AG09309 (cell line): ENCODE data around the gene OSBPL3.

Experiments used
- DNase-seq: peaks from one replicate; pipeline ENCODE4 v3.0.0-alpha.2; 2010; ENCODE audit warnings: low read depth
- H3K4me3 ChIP-seq: 2 replicates; pipeline ENCODE4 v1.5.1; 2011; ENCODE audit warnings: mild to moderate bottlenecking, low read depth, low read length, moderate library complexity; ENCODE audit not compliant: control insufficient read depth
- TF ChIP-seq, protein P1 (sequence below): IDR thresholded peaks from 2 replicates; pipeline ENCODE4 v1.5.1; 2011; ENCODE audit warnings: mild to moderate bottlenecking, low read depth, low read length, inconsistent platforms; ENCODE audit not compliant: insufficient read depth, control insufficient read depth; ENCODE audit errors: missing control alignments

Gene OSBPL3

DNA sequence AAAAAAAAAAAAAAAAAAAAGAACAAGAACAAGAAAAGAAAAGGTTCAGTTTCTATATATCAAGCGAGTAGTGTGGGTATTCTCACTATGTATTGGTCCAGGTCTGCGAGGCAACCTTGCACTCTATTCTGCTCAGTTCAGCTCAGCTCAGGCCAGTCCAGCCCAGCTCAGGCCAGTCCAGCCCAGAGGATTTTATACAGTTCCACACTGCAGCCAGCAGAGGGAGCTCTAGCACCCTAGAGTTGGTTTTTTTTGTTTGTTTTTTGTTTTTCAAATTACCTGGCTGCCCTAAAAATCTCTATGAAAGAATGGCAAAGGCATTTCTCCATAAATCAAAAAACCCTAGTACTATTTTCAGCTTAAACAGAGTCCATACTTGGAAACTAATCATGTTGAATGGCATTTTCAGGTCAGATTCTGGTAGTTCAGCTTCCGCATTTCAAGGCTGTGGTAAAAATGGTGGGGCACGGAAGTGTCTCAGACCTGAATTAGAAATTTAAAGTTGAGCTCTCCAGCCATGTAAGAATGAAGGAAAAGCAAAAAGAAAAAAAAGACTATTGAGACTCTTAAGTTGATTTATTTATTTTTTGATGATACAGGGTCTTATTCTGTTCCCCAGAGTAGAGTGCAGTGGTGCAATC lies 167.6 kb downstream of the OSBPL3 start:
- H3K4me3 ChIP-seq: no peak overlapping the region
- DNase-seq: no peak
- TF ChIP-seq, protein P1, sequence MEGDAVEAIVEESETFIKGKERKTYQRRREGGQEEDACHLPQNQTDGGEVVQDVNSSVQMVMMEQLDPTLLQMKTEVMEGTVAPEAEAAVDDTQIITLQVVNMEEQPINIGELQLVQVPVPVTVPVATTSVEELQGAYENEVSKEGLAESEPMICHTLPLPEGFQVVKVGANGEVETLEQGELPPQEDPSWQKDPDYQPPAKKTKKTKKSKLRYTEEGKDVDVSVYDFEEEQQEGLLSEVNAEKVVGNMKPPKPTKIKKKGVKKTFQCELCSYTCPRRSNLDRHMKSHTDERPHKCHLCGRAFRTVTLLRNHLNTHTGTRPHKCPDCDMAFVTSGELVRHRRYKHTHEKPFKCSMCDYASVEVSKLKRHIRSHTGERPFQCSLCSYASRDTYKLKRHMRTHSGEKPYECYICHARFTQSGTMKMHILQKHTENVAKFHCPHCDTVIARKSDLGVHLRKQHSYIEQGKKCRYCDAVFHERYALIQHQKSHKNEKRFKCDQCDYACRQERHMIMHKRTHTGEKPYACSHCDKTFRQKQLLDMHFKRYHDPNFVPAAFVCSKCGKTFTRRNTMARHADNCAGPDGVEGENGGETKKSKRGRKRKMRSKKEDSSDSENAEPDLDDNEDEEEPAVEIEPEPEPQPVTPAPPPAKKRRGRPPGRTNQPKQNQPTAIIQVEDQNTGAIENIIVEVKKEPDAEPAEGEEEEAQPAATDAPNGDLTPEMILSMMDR: peak; percentile 82

DNA sequence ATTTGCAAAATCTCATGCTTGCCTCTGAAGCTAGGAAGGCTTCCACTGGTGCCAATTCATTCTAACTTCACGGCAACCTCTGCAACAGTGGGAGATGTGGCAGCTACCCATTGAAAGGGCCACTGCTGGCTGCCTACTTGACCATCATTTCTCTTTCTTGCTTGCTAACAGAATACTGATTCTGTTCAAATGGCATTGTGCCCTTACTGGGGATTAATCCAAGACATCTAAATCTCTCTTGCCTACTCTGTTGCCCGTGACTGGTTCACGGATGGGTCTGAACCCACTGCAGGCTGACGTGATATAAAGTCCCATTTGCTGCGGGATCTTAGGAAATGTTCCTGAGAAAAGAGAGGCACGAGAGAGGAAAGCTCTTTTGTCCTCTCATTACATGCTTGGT lies 171.5 kb downstream of the OSBPL3 start:
- DNase-seq: no peak
- TF ChIP-seq, protein P1: no peak
- no peak overlapping the region for H3K4me3 ChIP-seq

DNA sequence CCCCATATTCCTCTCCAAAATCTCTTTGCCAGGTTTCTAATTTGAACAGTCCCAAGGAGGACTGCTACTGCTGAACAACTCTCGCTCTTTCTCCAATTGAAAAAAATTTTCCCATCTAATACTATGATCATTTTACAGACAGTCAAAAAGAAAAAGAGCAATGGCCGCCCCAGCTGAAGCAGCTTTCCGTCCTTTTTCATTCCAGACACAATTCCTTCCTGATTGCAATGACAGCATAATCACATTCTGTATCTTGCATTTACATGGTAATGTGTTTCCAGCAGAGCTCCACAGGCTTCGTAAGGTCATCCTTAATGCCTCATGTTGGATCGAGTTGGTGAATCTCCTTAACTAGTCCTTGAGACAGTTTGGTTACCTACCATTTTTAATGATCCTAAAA lies 177.7 kb downstream of the OSBPL3 start:
- no peak for DNase-seq
- no peak overlapping the region for H3K4me3 ChIP-seq
- TF ChIP-seq, protein P1: no peak

DNA sequence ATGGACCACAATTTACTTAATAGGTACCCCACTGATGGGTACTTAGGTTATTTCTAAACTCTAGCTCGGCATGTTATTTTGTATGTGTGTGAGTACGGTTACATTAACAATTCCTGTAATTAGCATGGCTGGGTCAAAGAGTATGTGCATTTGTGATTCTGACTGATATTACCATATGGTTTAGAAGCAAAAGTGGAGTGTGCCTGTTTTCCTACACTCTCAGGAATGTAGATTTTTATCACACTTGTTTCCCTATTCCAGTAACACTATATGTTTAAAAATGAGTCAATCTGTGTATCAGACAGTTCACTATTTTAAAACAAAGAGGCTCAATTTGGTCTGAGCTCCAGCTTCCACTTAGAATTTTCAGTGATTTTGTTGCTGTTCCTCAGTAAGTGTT lies 178.1 kb downstream of the OSBPL3 start:
- H3K4me3 ChIP-seq: no peak overlapping the region
- no peak for DNase-seq
- TF ChIP-seq, protein P1: no peak

DNA sequence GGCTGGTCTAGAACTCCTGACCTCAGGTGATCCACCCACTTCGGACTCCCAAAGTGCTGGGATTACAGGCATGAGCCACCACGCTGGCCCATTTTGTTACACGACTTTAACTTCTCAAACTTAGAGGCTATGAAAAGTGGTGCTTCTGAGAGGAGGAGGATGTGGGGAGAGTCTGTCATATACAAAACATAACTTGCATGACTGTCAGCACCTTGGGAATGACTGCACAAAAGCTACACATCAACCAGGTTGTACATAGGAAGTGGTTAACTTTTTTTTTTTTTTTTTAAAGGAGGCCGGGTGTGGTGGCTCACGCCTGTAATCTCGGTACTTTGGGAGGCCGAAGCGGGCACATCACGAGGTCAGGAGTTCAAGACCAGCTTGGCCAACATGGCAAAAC lies 179.3 kb downstream of the OSBPL3 start:
- DNase-seq: no peak
- TF ChIP-seq, protein P1: no peak
- no peak overlapping the region for H3K4me3 ChIP-seq

DNA sequence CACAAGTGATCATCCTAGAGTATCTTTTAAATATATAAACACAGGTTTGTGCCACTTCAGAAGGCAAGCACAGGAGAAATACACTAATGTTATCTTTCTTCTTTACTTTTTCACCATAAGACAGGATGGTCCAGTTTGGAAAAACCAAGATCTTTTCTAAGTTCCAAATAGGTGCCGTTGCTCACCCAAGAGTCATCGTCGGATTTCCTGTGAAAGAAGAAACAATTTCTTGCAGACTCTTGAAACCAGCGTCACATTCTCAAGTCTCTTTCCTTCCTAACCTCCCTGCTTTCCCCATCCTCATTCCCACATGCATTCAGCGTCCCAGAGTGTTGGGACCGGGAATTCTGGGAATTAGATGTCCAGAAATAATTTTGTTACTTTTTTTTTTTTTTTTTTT lies 179.9 kb downstream of the OSBPL3 start:
- DNase-seq: no peak
- TF ChIP-seq, protein P1: no peak
- H3K4me3 ChIP-seq: no peak overlapping the region
